ENCODE measurements around the gene PI4K2B.

DNA sequence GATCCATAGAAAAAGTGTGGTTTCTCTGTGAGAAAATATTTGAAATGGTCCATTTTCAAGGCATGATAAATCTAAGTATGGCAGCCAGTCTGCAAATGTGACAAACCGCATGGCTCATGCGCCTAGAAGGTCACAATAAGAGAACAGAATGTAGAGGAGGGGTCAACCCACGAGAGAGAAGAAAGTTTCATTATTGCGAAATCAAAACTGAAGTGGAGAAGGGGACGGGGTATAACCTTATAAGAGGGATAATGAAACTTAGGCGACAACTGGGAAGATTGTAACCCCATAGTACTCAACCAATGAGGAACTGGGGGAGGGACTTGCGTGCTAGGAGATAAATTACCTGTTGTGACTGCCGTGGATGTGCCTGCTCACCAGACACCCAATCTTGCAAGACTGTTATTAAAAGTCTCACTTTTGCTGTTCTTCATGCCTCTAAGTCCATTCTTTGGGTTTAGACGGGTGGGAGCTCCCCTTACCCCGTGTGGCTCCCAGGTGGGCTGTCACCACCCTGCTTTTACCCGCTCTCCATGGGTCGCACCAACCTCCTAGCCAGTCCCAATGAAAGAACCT lies 57.4 kb downstream of the PI4K2B start:
- TF ChIP-seq, protein P1, sequence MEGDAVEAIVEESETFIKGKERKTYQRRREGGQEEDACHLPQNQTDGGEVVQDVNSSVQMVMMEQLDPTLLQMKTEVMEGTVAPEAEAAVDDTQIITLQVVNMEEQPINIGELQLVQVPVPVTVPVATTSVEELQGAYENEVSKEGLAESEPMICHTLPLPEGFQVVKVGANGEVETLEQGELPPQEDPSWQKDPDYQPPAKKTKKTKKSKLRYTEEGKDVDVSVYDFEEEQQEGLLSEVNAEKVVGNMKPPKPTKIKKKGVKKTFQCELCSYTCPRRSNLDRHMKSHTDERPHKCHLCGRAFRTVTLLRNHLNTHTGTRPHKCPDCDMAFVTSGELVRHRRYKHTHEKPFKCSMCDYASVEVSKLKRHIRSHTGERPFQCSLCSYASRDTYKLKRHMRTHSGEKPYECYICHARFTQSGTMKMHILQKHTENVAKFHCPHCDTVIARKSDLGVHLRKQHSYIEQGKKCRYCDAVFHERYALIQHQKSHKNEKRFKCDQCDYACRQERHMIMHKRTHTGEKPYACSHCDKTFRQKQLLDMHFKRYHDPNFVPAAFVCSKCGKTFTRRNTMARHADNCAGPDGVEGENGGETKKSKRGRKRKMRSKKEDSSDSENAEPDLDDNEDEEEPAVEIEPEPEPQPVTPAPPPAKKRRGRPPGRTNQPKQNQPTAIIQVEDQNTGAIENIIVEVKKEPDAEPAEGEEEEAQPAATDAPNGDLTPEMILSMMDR (IDR thresholded peaks at IDR 0.05): no peak
- TF ChIP-seq POLR2AphosphoS5 (IDR thresholded peaks at IDR 0.05): no peak
